Mucosa of gallbladder (tissue), 1 donor: Measurements from ENCODE around the gene NUDT16L1. TPM values are rescaled to one million over a fixed set of nuclear protein-coding genes. Genes with fewer than 3 reads are reported as not detected.
A peak's percentile ranks its signal among the peaks of the same experiment; 100 is the strongest.
"Not testable (repeated sequence)": the region's sequence is repeated elsewhere in the genome, so short reads cannot be mapped to it uniquely, and the experiment has no call there.

ENCODE experiments used
- DNase-seq: peaks from one replicate; pipeline ENCODE4 v3.0.0-alpha.2; 2020; ENCODE audit warnings: low spot score
- total RNA-seq: library from RNA; stranded (reverse); gene quantifications from one replicate; pipeline ENCODE4 v1.2.1, GENCODE V29; 2021
- donor health status: DM: no; HTN: no; CAD: no.

The NUDT16L1 gene
- total RNA-seq, 1 donor from 2014 or later, result 67.0 TPM

- no peak for DNase-seq
These were observed 20.5 kb downstream of the NUDT16L1 start for GRCh38 chr16:4713663-4714501.

GRCh38 chr16:4714996-4715395 is 21.6 kb downstream of the NUDT16L1 start:
- DNase-seq, result no peak

GRCh38 chr16:4718466-4718865 is 25.1 kb downstream of the NUDT16L1 start:
- DNase-seq, result no peak

GRCh38 chr16:4723071-4723767 is 29.9 kb downstream of the NUDT16L1 start:
- no peak for DNase-seq

- no peak for DNase-seq
These were observed 31.4 kb downstream of the NUDT16L1 start for GRCh38 chr16:4724661-4725270.

- DNase-seq, result no peak
These were observed 33.3 kb downstream of the NUDT16L1 start for GRCh38 chr16:4726616-4727015.

- DNase-seq, result no peak
These were observed 35.3 kb downstream of the NUDT16L1 start for GRCh38 chr16:4728676-4729075.

- no peak for DNase-seq
These were observed 36.5 kb downstream of the NUDT16L1 start for GRCh38 chr16:4729876-4730275.

- no peak for DNase-seq
These were observed 39.9 kb downstream of the NUDT16L1 start for GRCh38 chr16:4733211-4733742.

GRCh38 chr16:4733747-4734062 is 40.3 kb downstream of the NUDT16L1 start:
- DNase-seq, result no peak

- DNase-seq, result peak; percentile 97
These were observed 40.8 kb downstream of the NUDT16L1 start, which contains the start of the genes ANKS3 and DNAAF8 for GRCh38 chr16:4734063-4734729. Gene ANKS3 (minus strand): TSS chr16:4734271. CDS start chr16:4730149, 4,122 bp downstream. Gene DNAAF8 (plus strand): TSS chr16:4734537. CDS start chr16:4736515, 1,978 bp downstream.

GRCh38 chr16:4734730-4735535 is 41.6 kb downstream of the NUDT16L1 start:
- peak; percentile 90 for DNase-seq

GRCh38 chr16:4736546-4736945 is 43.2 kb downstream of the NUDT16L1 start:
- no peak for DNase-seq

GRCh38 chr16:4737545-4737944 is 44.2 kb downstream of the NUDT16L1 start:
- DNase-seq, result no peak

- DNase-seq, result not testable (repeated sequence)
These were observed 45.0 kb downstream of the NUDT16L1 start for GRCh38 chr16:4738370-4738769.

- no peak for DNase-seq
These were observed 50.0 kb downstream of the NUDT16L1 start for GRCh38 chr16:4743226-4743878.

- no peak for DNase-seq
These were observed 51.4 kb downstream of the NUDT16L1 start for GRCh38 chr16:4744555-4745273.

GRCh38 chr16:4745274-4745569 is 51.9 kb downstream of the NUDT16L1 start:
- no peak for DNase-seq
